Measurements from ENCODE around the gene TFB1M. TPM values are rescaled to one million over a fixed set of nuclear protein-coding genes. Genes with fewer than 3 reads are reported as not detected.

The TFB1M gene
- total and polyA plus RNA-seq, 2 donors (not counting 3 experiments of a cell fraction or from before 2014, with no cell fraction given), result 12.9 to 35.5 TPM

GRCh38 chr6:155259204-155259603 lies 55.1 kb downstream of the TFB1M start:
- no peak overlapping the region for H3K9ac ChIP-seq (replicated peaks; ENCODE audit: extremely low read depth, insufficient read depth, low read length)
- no peaks in the 10 kb centered on the region for H3K4me1 ChIP-seq (ENCODE audit: control insufficient read depth, extremely low read depth, insufficient read depth, low read length)
- no TSS peak for BruUV-seq (replicated peaks)
- no peaks in the 10 kb centered on the region for H3K9me3 ChIP-seq (replicated peaks; ENCODE audit: control insufficient read depth, insufficient read depth, low read length)
- H3K27ac ChIP-seq (ENCODE audit: insufficient read depth, low read depth, low read length), result no peak overlapping the region
- peaks cover 14 to 35% of the 10 kb centered on the region in 2 experiments for H3K36me3 ChIP-seq (ENCODE audit: control insufficient read depth in 2 of 2, extremely low read depth in 1 of 2, insufficient read depth in 2 of 2, low read length in 2 of 2)
- no peaks in the 10 kb centered on the region for H4K20me1 ChIP-seq (replicated peaks; ENCODE audit: control insufficient read depth, extremely low read depth, insufficient read depth, low read length)
- H2AFZ ChIP-seq (ENCODE audit: low read depth, low read length), result no peak overlapping the region
- CTCF ChIA-PET, result interaction anchor here (1.5 to 2.1 kb wide), 3 partner anchors 11 to 391 kb away, joined by 6 to 7 read pairs (median 6); no protein-coding TSS in a partner anchor
- TF ChIP-seq MYC (IDR thresholded peaks at IDR 0.05; ENCODE audit: low read depth, low read length) (no peak), CTCF (IDR thresholded peaks at IDR 0.05; ENCODE audit: extremely low read depth in 1 of 2, insufficient read depth in 1 of 2, low read depth in 1 of 2, low read length in 2 of 2) (no peak), POLR2AphosphoS5 (IDR thresholded peaks at IDR 0.05; ENCODE audit: insufficient read depth, low read depth, low read length) (no peak), POLR2A (IDR thresholded peaks at IDR 0.05; ENCODE audit: low read depth, low read length) (no peak), JUN (IDR thresholded peaks at IDR 0.05; ENCODE audit: borderline replicate concordance, insufficient read depth, insufficient read length, low read depth) (no peak)
- POLR2A ChIA-PET, result no interaction called here
- dilution Hi-C loops (cut with MboI; ENCODE audit: extremely low pct_ligation_motif_present, low sequenced_read_pairs) (no loop called here), intact Hi-C loops (cut with micrococcal nuclease) (no loop called here)
- H3K79me2 ChIP-seq (ENCODE audit: control insufficient read depth, insufficient read depth, low read length), result peaks cover 5% of the 10 kb centered on the region
- no peaks in the 10 kb centered on the region for H3K9me1 ChIP-seq (replicated peaks; ENCODE audit: control insufficient read depth, extremely low read depth, insufficient read depth, low read length)
- no peak overlapping the region for H3K4me3 ChIP-seq (replicated peaks in 1 of 3; ENCODE audit: insufficient read depth in 1 of 3, low read depth in 1 of 3, low read length in 3 of 3)
- FAIRE-seq (no peak), DNase-seq (ENCODE audit: low read depth, low spot score) (no peak)
- no peak overlapping the region for H3K4me2 ChIP-seq (ENCODE audit: insufficient read depth, low read length)
- H3K27me3 ChIP-seq (ENCODE audit: control insufficient read depth in 2 of 2, insufficient read depth in 2 of 2, low read length in 2 of 2), result no peaks in the 10 kb centered on the region

GRCh38 chr6:155257796-155258195 lies 56.5 kb downstream of the TFB1M start:
- no peaks in the 10 kb centered on the region for H3K27me3 ChIP-seq (ENCODE audit: control insufficient read depth in 2 of 2, insufficient read depth in 2 of 2, low read length in 2 of 2)
- ChIA-PET POLR2A (no interaction called here), CTCF (interaction anchor here (1.3 to 2.1 kb wide), 3 partner anchors 10 to 330 kb away, joined by 3 to 6 read pairs (median 6); no protein-coding TSS in a partner anchor)
- H3K4me2 ChIP-seq (ENCODE audit: insufficient read depth, low read length), result no peak overlapping the region
- no peaks in the 10 kb centered on the region for H4K20me1 ChIP-seq (replicated peaks; ENCODE audit: control insufficient read depth, extremely low read depth, insufficient read depth, low read length)
- no peaks in the 10 kb centered on the region for H3K79me2 ChIP-seq (ENCODE audit: control insufficient read depth, insufficient read depth, low read length)
- no peaks in the 10 kb centered on the region for H3K9me1 ChIP-seq (replicated peaks; ENCODE audit: control insufficient read depth, extremely low read depth, insufficient read depth, low read length)
- TF ChIP-seq GATA2 (IDR thresholded peaks at IDR 0.05; ENCODE audit: insufficient read depth, insufficient read length, low read depth, low read length) (no peak), MYC (IDR thresholded peaks at IDR 0.05; ENCODE audit: low read depth, low read length) (no peak), CTCF (IDR thresholded peaks at IDR 0.05; ENCODE audit: extremely low read depth in 1 of 2, insufficient read depth in 1 of 2, low read depth in 1 of 2, low read length in 2 of 2) (no peak), JUN (IDR thresholded peaks at IDR 0.05; ENCODE audit: borderline replicate concordance, insufficient read depth, insufficient read length, low read depth) (no peak), POLR2AphosphoS5 (IDR thresholded peaks at IDR 0.05; ENCODE audit: insufficient read depth, low read depth, low read length) (no peak), EZH2 (IDR thresholded peaks at IDR 0.05; ENCODE audit: borderline replicate concordance, low read depth, low read length, severe bottlenecking) (no peak), FOS (IDR thresholded peaks at IDR 0.05; ENCODE audit: borderline replicate concordance, insufficient read depth, low read length) (no peak), POLR2A (IDR thresholded peaks at IDR 0.05; ENCODE audit: low read depth, low read length) (no peak), MAX (IDR thresholded peaks at IDR 0.05; ENCODE audit: insufficient read depth, insufficient read length) (no peak)
- no peaks in the 10 kb centered on the region for H3K9me3 ChIP-seq (replicated peaks; ENCODE audit: control insufficient read depth, insufficient read depth, low read length)
- DNase-seq (ENCODE audit: low read depth, low spot score) (no peak), FAIRE-seq (no peak)
- no peak overlapping the region for H3K27ac ChIP-seq (ENCODE audit: insufficient read depth, low read depth, low read length)
- no peak overlapping the region for H3K9ac ChIP-seq (replicated peaks; ENCODE audit: extremely low read depth, insufficient read depth, low read length)
- no peak overlapping the region for H3K4me3 ChIP-seq (replicated peaks in 1 of 3; ENCODE audit: insufficient read depth in 1 of 3, low read depth in 1 of 3, low read length in 3 of 3)
- H3K36me3 ChIP-seq (ENCODE audit: control insufficient read depth in 2 of 2, extremely low read depth in 1 of 2, insufficient read depth in 2 of 2, low read length in 2 of 2), result peaks cover 17 to 35% of the 10 kb centered on the region in 2 experiments
- no peaks in the 10 kb centered on the region for H3K4me1 ChIP-seq (ENCODE audit: control insufficient read depth, extremely low read depth, insufficient read depth, low read length)
- dilution Hi-C loops (cut with MboI; ENCODE audit: extremely low pct_ligation_motif_present, low sequenced_read_pairs), result no loop called here
- BruUV-seq (replicated peaks), result no TSS peak
- intact Hi-C loops (cut with micrococcal nuclease), result no loop called here
- no peak overlapping the region for H2AFZ ChIP-seq (ENCODE audit: low read depth, low read length)

Measured in endothelial cell of umbilical vein (primary cell).